Measurements from ENCODE around the gene MRPL45.

MRPL45 gene

DNA sequence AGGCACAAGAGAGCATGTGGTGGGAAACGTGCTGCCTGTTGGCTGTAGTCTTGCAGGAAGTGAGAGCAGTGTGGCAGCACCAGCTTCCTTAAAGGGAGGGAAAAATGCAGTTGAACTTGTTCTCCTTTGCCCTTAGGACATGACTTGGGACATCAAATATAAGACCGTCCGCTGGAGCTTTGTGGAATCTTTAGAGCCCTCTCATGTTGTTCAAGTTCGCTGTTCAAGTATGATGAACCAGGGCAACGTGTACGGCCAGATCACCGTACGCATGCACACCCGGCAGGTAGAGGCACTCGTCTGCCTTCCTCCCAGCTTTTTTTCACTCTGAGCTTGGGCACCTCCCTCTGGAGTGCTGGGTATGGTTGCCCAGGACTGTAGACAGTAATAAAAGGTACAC, 23.5 kb downstream of the MRPL45 start:
- no peak overlapping the region for H3K4me3 ChIP-seq (ENCODE audit: low read length)
- no peak overlapping the region for H4K8ac ChIP-seq (ENCODE audit: low read depth, low read length)
- no peak overlapping the region for H2AK5ac ChIP-seq (ENCODE audit: low read length)
- no peak overlapping the region for H3K4ac ChIP-seq (ENCODE audit: low read depth, low read length)
- no peak overlapping the region for H3K4me2 ChIP-seq (ENCODE audit: low read length)
- H2BK120ac ChIP-seq (ENCODE audit: low read depth, low read length), result no peak overlapping the region
- no peak overlapping the region for H3K9ac ChIP-seq (ENCODE audit: low read length)
- no peak overlapping the region for H2BK15ac ChIP-seq (replicated peaks; ENCODE audit: low read depth)
- peaks cover 5% of the 10 kb centered on the region for H3K36me3 ChIP-seq (ENCODE audit: control insufficient read depth, insufficient read depth, low read length)
- H3K56ac ChIP-seq (ENCODE audit: low read length), result no peak overlapping the region
- H3K23ac ChIP-seq (ENCODE audit: low read length), result no peak overlapping the region
- H3K79me1 ChIP-seq (ENCODE audit: low read length), result no peaks in the 10 kb centered on the region
- H3K27ac ChIP-seq (ENCODE audit: low read depth, low read length), result no peak overlapping the region
- H4K5ac ChIP-seq (ENCODE audit: low read length), result no peak overlapping the region
- no peaks in the 10 kb centered on the region for H3K79me2 ChIP-seq (ENCODE audit: control insufficient read depth, insufficient read depth, low read length)
- no peaks in the 10 kb centered on the region for H3K27me3 ChIP-seq (ENCODE audit: insufficient read depth, low read length, poor library complexity)
- no CpG with 5 or more reads among the region's 10 CpGs for WGBS (ENCODE audit: extremely low coverage, insufficient coverage, low lambda C conversion rate)
- no peak overlapping the region for H2BK5ac ChIP-seq (ENCODE audit: low read length)
- peaks cover 7% of the 10 kb centered on the region for H3K4me1 ChIP-seq (ENCODE audit: control insufficient read depth, low read depth, low read length)
- DNase-seq, result peak; percentile 54
- H3K18ac ChIP-seq (ENCODE audit: low read length), result no peak overlapping the region

DNA sequence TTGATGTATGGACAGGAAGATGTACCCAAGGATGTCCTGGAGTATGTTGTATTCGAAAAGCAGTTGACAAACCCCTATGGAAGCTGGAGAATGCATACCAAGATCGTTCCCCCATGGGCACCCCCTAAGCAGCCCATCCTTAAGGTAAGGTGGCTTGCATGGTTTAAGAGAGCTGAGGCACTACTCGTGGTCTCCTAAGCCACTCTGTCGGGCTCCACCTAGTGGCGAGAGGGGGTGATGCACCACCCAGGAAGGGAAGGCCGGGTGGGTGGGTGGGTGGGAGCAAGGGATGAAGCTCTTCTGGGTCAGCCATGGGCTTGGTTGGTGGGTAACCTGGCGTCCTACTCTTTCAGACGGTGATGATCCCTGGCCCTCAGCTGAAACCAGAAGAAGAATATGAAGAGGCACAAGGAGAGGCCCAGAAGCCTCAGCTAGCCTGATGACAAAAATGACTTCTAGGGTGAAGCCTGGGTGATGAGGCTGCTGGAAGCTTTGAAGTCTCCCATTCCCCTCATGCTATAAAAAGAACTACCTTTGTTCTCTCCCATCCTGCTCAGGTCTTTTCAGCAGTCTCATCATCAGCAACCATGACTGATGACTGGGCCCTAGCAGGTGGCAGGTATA, 25.3 kb downstream of the MRPL45 start:
- Histone ChIP-seq H3K18ac (ENCODE audit: low read length) (no peak overlapping the region), H3K79me1 (ENCODE audit: low read length) (no peaks in the 10 kb centered on the region), H3K4me3 (ENCODE audit: low read length) (no peak overlapping the region), H3K36me3 (ENCODE audit: control insufficient read depth, insufficient read depth, low read length) (peaks cover 5% of the 10 kb centered on the region), H2AK5ac (ENCODE audit: low read length) (no peak overlapping the region), H3K27me3 (ENCODE audit: insufficient read depth, low read length, poor library complexity) (no peaks in the 10 kb centered on the region), H3K27ac (ENCODE audit: low read depth, low read length) (no peak overlapping the region), H3K79me2 (ENCODE audit: control insufficient read depth, insufficient read depth, low read length) (no peaks in the 10 kb centered on the region), H2BK120ac (ENCODE audit: low read depth, low read length) (no peak overlapping the region), H2BK15ac (replicated peaks; ENCODE audit: low read depth) (no peak overlapping the region), H3K56ac (ENCODE audit: low read length) (no peak overlapping the region), H3K4me1 (ENCODE audit: control insufficient read depth, low read depth, low read length) (peaks cover 8% of the 10 kb centered on the region), H3K9ac (ENCODE audit: low read length) (no peak overlapping the region), H4K8ac (ENCODE audit: low read depth, low read length) (no peak overlapping the region), H4K5ac (ENCODE audit: low read length) (no peak overlapping the region), H2BK5ac (ENCODE audit: low read length) (no peak overlapping the region), H3K4me2 (ENCODE audit: low read length) (no peak overlapping the region), H3K4ac (ENCODE audit: low read depth, low read length) (no peak overlapping the region), H3K23ac (ENCODE audit: low read length) (no peak overlapping the region)
- no CpG with 5 or more reads among the region's 8 CpGs for WGBS (ENCODE audit: extremely low coverage, insufficient coverage, low lambda C conversion rate)
- peak; percentile 71 for DNase-seq

DNA sequence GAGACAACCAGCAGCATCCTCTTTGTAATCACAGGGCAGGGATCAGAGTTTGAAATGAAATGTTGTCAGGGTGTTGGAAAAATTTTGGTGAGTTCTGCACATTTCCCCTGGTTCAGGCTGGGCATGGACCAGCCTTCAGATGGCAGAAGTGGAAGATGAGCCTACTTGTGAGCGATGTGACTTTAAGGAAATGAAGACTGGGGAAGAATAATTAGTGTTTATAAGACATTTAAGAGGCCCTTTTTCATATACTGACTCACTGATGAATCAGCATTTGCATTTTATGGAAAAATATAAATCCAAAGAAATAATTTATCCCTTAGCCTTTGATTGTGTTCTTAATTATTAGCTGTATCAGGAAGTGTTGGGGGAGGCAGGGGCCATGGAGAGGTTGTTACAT, 25.9 kb downstream of the MRPL45 start:
- Histone ChIP-seq H3K4me3 (ENCODE audit: low read length) (no peak overlapping the region), H3K36me3 (ENCODE audit: control insufficient read depth, insufficient read depth, low read length) (peaks cover 5% of the 10 kb centered on the region), H3K4ac (ENCODE audit: low read depth, low read length) (no peak overlapping the region), H3K27ac (ENCODE audit: low read depth, low read length) (no peak overlapping the region), H2AK5ac (ENCODE audit: low read length) (no peak overlapping the region), H3K4me2 (ENCODE audit: low read length) (no peak overlapping the region), H2BK120ac (ENCODE audit: low read depth, low read length) (no peak overlapping the region), H4K8ac (ENCODE audit: low read depth, low read length) (no peak overlapping the region), H3K18ac (ENCODE audit: low read length) (no peak overlapping the region), H4K5ac (ENCODE audit: low read length) (no peak overlapping the region), H2BK5ac (ENCODE audit: low read length) (no peak overlapping the region), H3K4me1 (ENCODE audit: control insufficient read depth, low read depth, low read length) (peaks cover 8% of the 10 kb centered on the region), H3K79me1 (ENCODE audit: low read length) (no peaks in the 10 kb centered on the region), H3K23ac (ENCODE audit: low read length) (no peak overlapping the region), H3K56ac (ENCODE audit: low read length) (no peak overlapping the region), H2BK15ac (replicated peaks; ENCODE audit: low read depth) (no peak overlapping the region), H3K27me3 (ENCODE audit: insufficient read depth, low read length, poor library complexity) (no peaks in the 10 kb centered on the region), H3K79me2 (ENCODE audit: control insufficient read depth, insufficient read depth, low read length) (no peaks in the 10 kb centered on the region), H3K9ac (ENCODE audit: low read length) (no peak overlapping the region)
- WGBS (ENCODE audit: extremely low coverage, insufficient coverage, low lambda C conversion rate), result no CpG with 5 or more reads among the region's 1 CpG
- DNase-seq, result no peak

DNA sequence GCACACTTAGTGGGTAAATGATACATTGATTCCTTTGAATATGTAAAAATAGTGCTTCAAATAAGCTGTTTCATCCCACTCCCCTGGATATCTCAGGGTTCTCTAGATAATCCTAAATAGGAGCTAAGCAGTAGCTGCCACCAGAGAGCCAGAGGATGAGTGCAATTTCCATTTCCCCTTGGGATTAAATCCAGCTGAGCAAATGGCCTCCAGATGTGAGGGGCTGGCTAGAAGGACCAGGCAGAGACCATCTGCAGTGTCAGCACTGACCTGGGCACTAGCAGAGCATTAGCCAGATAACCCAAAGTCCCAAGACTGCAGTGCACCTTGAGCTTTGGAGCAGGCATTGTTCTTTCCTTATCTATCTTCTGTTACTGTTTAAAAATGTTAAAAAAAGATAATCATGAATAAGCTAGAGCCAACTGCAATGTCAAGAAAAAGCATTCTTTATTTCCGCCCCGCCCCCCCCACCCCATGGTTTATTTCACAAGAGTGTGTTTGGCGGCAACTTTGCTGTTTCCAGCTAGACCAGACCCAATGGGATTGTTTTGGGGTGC, 27.3 kb downstream of the MRPL45 start:
- Histone ChIP-seq H3K4me1 (ENCODE audit: control insufficient read depth, low read depth, low read length) (peaks cover 8% of the 10 kb centered on the region), H3K23ac (ENCODE audit: low read length) (no peak overlapping the region), H3K27me3 (ENCODE audit: insufficient read depth, low read length, poor library complexity) (no peaks in the 10 kb centered on the region), H3K18ac (ENCODE audit: low read length) (no peak overlapping the region), H3K56ac (ENCODE audit: low read length) (no peak overlapping the region), H2AK5ac (ENCODE audit: low read length) (no peak overlapping the region), H3K79me2 (ENCODE audit: control insufficient read depth, insufficient read depth, low read length) (no peaks in the 10 kb centered on the region), H2BK5ac (ENCODE audit: low read length) (no peak overlapping the region), H3K27ac (ENCODE audit: low read depth, low read length) (no peak overlapping the region), H4K5ac (ENCODE audit: low read length) (no peak overlapping the region), H3K9ac (ENCODE audit: low read length) (no peak overlapping the region), H3K4me2 (ENCODE audit: low read length) (no peak overlapping the region), H3K36me3 (ENCODE audit: control insufficient read depth, insufficient read depth, low read length) (peaks cover 5% of the 10 kb centered on the region), H4K8ac (ENCODE audit: low read depth, low read length) (no peak overlapping the region), H3K4ac (ENCODE audit: low read depth, low read length) (no peak overlapping the region), H2BK120ac (ENCODE audit: low read depth, low read length) (no peak overlapping the region), H3K79me1 (ENCODE audit: low read length) (no peaks in the 10 kb centered on the region), H2BK15ac (replicated peaks; ENCODE audit: low read depth) (no peak overlapping the region), H3K4me3 (ENCODE audit: low read length) (no peak overlapping the region)
- no peak for DNase-seq
- no CpG with 5 or more reads among the region's 3 CpGs for WGBS (ENCODE audit: extremely low coverage, insufficient coverage, low lambda C conversion rate)

DNA sequence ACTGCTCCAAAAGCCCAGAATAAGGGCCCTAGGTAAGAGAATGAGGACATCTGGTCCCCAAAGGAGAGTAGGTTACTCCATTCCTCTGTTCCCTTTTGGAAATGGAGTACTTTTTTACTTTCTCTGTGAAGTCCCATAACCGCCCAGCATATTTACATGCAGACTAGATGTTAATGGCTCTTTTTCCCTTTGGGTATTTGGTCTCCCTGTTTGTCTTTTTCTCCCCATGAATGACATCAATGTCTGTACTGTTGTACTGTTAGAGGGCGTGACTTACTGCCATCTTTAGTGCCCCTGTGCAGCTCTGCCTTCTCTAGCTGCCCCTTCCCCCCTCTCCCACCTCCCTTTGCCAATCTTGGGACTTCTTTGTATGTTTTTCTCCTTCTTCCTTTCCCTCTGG, 27.8 kb downstream of the MRPL45 start:
- Histone ChIP-seq H3K4ac (ENCODE audit: low read depth, low read length) (no peak overlapping the region), H3K9ac (ENCODE audit: low read length) (no peak overlapping the region), H2BK5ac (ENCODE audit: low read length) (no peak overlapping the region), H3K36me3 (ENCODE audit: control insufficient read depth, insufficient read depth, low read length) (peaks cover 5% of the 10 kb centered on the region), H3K4me1 (ENCODE audit: control insufficient read depth, low read depth, low read length) (peaks cover 8% of the 10 kb centered on the region), H3K27ac (ENCODE audit: low read depth, low read length) (no peak overlapping the region), H3K56ac (ENCODE audit: low read length) (peak overlapping the region; percentile 45), H4K5ac (ENCODE audit: low read length) (no peak overlapping the region), H2AK5ac (ENCODE audit: low read length) (no peak overlapping the region), H3K4me3 (ENCODE audit: low read length) (no peak overlapping the region), H4K8ac (ENCODE audit: low read depth, low read length) (no peak overlapping the region), H2BK15ac (replicated peaks; ENCODE audit: low read depth) (no peak overlapping the region), H2BK120ac (ENCODE audit: low read depth, low read length) (no peak overlapping the region), H3K23ac (ENCODE audit: low read length) (no peak overlapping the region), H3K79me1 (ENCODE audit: low read length) (no peaks in the 10 kb centered on the region), H3K79me2 (ENCODE audit: control insufficient read depth, insufficient read depth, low read length) (no peaks in the 10 kb centered on the region), H3K4me2 (ENCODE audit: low read length) (no peak overlapping the region), H3K18ac (ENCODE audit: low read length) (no peak overlapping the region), H3K27me3 (ENCODE audit: insufficient read depth, low read length, poor library complexity) (no peaks in the 10 kb centered on the region)
- no peak for DNase-seq
- WGBS (ENCODE audit: extremely low coverage, insufficient coverage, low lambda C conversion rate), result no CpG with 5 or more reads among the region's 2 CpGs
